Measurements from ENCODE around the gene DGKB. TPM values are rescaled to one million over a fixed set of nuclear protein-coding genes. Genes with fewer than 3 reads are reported as not detected.

The DGKB gene
- total and polyA plus RNA-seq, 2 experiments from 2014 or later = 0.28 to 1.7 TPM

- TF ChIP-seq EZH2 (IDR thresholded peaks at IDR 0.05; ENCODE audit: borderline replicate concordance) (no peak), CTCF (IDR thresholded peaks at IDR 0.05; ENCODE audit: poor library complexity) (no peak), EZH2phosphoT487 (IDR thresholded peaks at IDR 0.05; ENCODE audit: low read depth, severe bottlenecking, unreplicated experiment) (no peak)
- WGBS (ENCODE audit: low lambda C conversion rate, missing lambda C conversion rate) = 24% methylated on average over 1 of the region's 1 CpG
- H3K36me3 ChIP-seq (replicated peaks; ENCODE audit: insufficient read depth, low read depth) = no peaks in the 10 kb centered on the region
- H3K4me2 ChIP-seq = no peak overlapping the region
- H4K20me1 ChIP-seq (ENCODE audit: insufficient read depth, poor library complexity, severe bottlenecking) = no peaks in the 10 kb centered on the region
- no peaks in the 10 kb centered on the region for H3K4me1 ChIP-seq (ENCODE audit: insufficient read depth)
- no peaks in the 10 kb centered on the region for H3K27me3 ChIP-seq
- no peak for DNase-seq (ENCODE audit: low spot score)
- H3K9me2 ChIP-seq (replicated peaks; ENCODE audit: insufficient read depth) = no peaks in the 10 kb centered on the region
- no peaks in the 10 kb centered on the region for H3K79me2 ChIP-seq
- no peaks in the 10 kb centered on the region for H3K9me3 ChIP-seq (ENCODE audit: low read depth)
- no peak overlapping the region for H3K4me3 ChIP-seq
- peak overlapping the region; percentile 9 for H3K27ac ChIP-seq
- H2AFZ ChIP-seq = no peak overlapping the region
Measured at GRCh38 chr7:14762561-14762960, 140.0 kb downstream of the DGKB start.

- H3K36me3 ChIP-seq (replicated peaks; ENCODE audit: insufficient read depth, low read depth) = no peaks in the 10 kb centered on the region
- no peaks in the 10 kb centered on the region for H3K4me1 ChIP-seq (ENCODE audit: insufficient read depth)
- no peaks in the 10 kb centered on the region for H3K79me2 ChIP-seq
- DNase-seq (ENCODE audit: low spot score) = peak; percentile 47
- no peaks in the 10 kb centered on the region for H4K20me1 ChIP-seq (ENCODE audit: insufficient read depth, poor library complexity, severe bottlenecking)
- H2AFZ ChIP-seq = peak overlapping the region; percentile 16
- H3K27ac ChIP-seq = peak overlapping the region; percentile 9
- TF ChIP-seq CTCF (IDR thresholded peaks at IDR 0.05; ENCODE audit: poor library complexity) (no peak), EZH2 (IDR thresholded peaks at IDR 0.05; ENCODE audit: borderline replicate concordance) (no peak), EZH2phosphoT487 (IDR thresholded peaks at IDR 0.05; ENCODE audit: low read depth, severe bottlenecking, unreplicated experiment) (no peak)
- H3K9me2 ChIP-seq (replicated peaks; ENCODE audit: insufficient read depth) = no peaks in the 10 kb centered on the region
- no peak overlapping the region for H3K4me3 ChIP-seq
- H3K4me2 ChIP-seq = no peak overlapping the region
- WGBS (ENCODE audit: low lambda C conversion rate, missing lambda C conversion rate) = 43% methylated on average over 4 of the region's 4 CpGs
- no peaks in the 10 kb centered on the region for H3K9me3 ChIP-seq (ENCODE audit: low read depth)
- no peaks in the 10 kb centered on the region for H3K27me3 ChIP-seq
Measured at GRCh38 chr7:14761510-14762296, 140.8 kb downstream of the DGKB start.

- no peak for TF ChIP-seq EZH2 (IDR thresholded peaks at IDR 0.05; ENCODE audit: borderline replicate concordance)
- no peak for TF ChIP-seq CTCF (IDR thresholded peaks at IDR 0.05; ENCODE audit: poor library complexity)
- no peak for TF ChIP-seq EZH2phosphoT487 (IDR thresholded peaks at IDR 0.05; ENCODE audit: low read depth, severe bottlenecking, unreplicated experiment)
- H3K27ac ChIP-seq = peak overlapping the region; percentile 9
- no peaks in the 10 kb centered on the region for H3K9me2 ChIP-seq (replicated peaks; ENCODE audit: insufficient read depth)
- DNase-seq (ENCODE audit: low spot score) = no peak
- peak overlapping the region; percentile 16 for H2AFZ ChIP-seq
- 80% methylated on average over 3 of the region's 3 CpGs for WGBS (ENCODE audit: low lambda C conversion rate, missing lambda C conversion rate)
- no peaks in the 10 kb centered on the region for H3K9me3 ChIP-seq (ENCODE audit: low read depth)
- H3K4me2 ChIP-seq = no peak overlapping the region
- no peaks in the 10 kb centered on the region for H3K36me3 ChIP-seq (replicated peaks; ENCODE audit: insufficient read depth, low read depth)
- no peaks in the 10 kb centered on the region for H4K20me1 ChIP-seq (ENCODE audit: insufficient read depth, poor library complexity, severe bottlenecking)
- H3K79me2 ChIP-seq = no peaks in the 10 kb centered on the region
- H3K27me3 ChIP-seq = no peaks in the 10 kb centered on the region
- H3K4me3 ChIP-seq = no peak overlapping the region
- no peaks in the 10 kb centered on the region for H3K4me1 ChIP-seq (ENCODE audit: insufficient read depth)
Measured at GRCh38 chr7:14760730-14761478, 141.6 kb downstream of the DGKB start.
